Neural progenitor cell (in vitro differentiated cells): Measurements from ENCODE around the gene CCAR1.
"Not testable (repeated sequence)": the region's sequence is repeated elsewhere in the genome, so short reads cannot be mapped to it uniquely, and the experiment has no call there.

Source experiments
- EZH2 ChIP-seq: fragments of 200-600 bp; sonication (generic); IDR thresholded peaks from 2 replicates; pipeline ENCODE4 v1.6.1; 2017; ENCODE audit warnings: antibody characterized with exemption, mild to moderate bottlenecking, moderate library complexity
- TF ChIP-seq, protein P1 (sequence below): fragments of 200-600 bp; sonication (generic); IDR thresholded peaks from 2 replicates; pipeline ENCODE4 v1.5.1; 2017; ENCODE audit warnings: antibody characterized with exemption, mild to moderate bottlenecking

GRCh38 chr10:68827592-68827959 is 106.5 kb downstream of the CCAR1 start:
- TF ChIP-seq, protein P1, sequence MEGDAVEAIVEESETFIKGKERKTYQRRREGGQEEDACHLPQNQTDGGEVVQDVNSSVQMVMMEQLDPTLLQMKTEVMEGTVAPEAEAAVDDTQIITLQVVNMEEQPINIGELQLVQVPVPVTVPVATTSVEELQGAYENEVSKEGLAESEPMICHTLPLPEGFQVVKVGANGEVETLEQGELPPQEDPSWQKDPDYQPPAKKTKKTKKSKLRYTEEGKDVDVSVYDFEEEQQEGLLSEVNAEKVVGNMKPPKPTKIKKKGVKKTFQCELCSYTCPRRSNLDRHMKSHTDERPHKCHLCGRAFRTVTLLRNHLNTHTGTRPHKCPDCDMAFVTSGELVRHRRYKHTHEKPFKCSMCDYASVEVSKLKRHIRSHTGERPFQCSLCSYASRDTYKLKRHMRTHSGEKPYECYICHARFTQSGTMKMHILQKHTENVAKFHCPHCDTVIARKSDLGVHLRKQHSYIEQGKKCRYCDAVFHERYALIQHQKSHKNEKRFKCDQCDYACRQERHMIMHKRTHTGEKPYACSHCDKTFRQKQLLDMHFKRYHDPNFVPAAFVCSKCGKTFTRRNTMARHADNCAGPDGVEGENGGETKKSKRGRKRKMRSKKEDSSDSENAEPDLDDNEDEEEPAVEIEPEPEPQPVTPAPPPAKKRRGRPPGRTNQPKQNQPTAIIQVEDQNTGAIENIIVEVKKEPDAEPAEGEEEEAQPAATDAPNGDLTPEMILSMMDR, result not testable (repeated sequence)
- TF ChIP-seq EZH2, result not testable (repeated sequence)
